Vagina (tissue), 2 donors: ENCODE results near the gene C1orf174. TPM values are rescaled to one million over a fixed set of nuclear protein-coding genes. Genes with fewer than 3 reads are reported as not detected.

Experiments
- DNase-seq, 2 donors: peaks; one replicate each; pipeline ENCODE4 v3.0.0-alpha.2; 2017; ENCODE audit errors: extremely low spot score in 2 of 2
- H3K27ac ChIP-seq: fragments of 200-600 bp; sonication (generic); one replicate; pipeline ENCODE4 v1.5.1; 2019
- H3K27me3 ChIP-seq: fragments of 200-600 bp; sonication (generic); one replicate; pipeline ENCODE4 v1.5.1; 2019
- H3K36me3 ChIP-seq, 2 donors: fragments of 200-600 bp; sonication (generic); one replicate each; pipeline ENCODE4 v1.5.1; 2017 to 2019
- H3K4me1 ChIP-seq: fragments of 200-600 bp; sonication (generic); one replicate; pipeline ENCODE4 v1.5.1; 2019
- H3K4me3 ChIP-seq, 2 donors: fragments of 200-600 bp; sonication (generic); 1 replicate in 1 of 2; 2 replicates in 1 of 2; pipeline ENCODE4 v1.5.1; 2016 to 2019
- H3K9me3 ChIP-seq: fragments of 200-600 bp; sonication (generic); one replicate; pipeline ENCODE4 v1.5.1; 2019
- POLR2A ChIP-seq, 2 donors: fragments of 450-650 bp; IDR thresholded peaks; one replicate each; pipeline ENCODE4 v1.6.1; 2017; ENCODE audit warnings: antibody characterized with exemption in 2 of 2, mild to moderate bottlenecking in 2 of 2, moderate library complexity in 2 of 2
- POLR2AphosphoS5 ChIP-seq, 2 donors: sonication (generic); formaldehyde crosslinking; IDR thresholded peaks; one replicate each; pipeline ENCODE4 v1.9.0; 2017; ENCODE audit warnings: antibody characterized with exemption in 2 of 2, mild to moderate bottlenecking in 2 of 2, low read depth in 1 of 2; ENCODE audit not compliant: insufficient read depth in 1 of 2
- intact Hi-C: fragments of 100-400 bp; cut with DNase I; formaldehyde crosslinking; loops from one replicate; pipeline ENCODE4 v1.15.1; 2023
- total RNA-seq: library from RNA; depleted of rRNA; stranded (reverse); fragments of >200 nt; gene quantifications from one replicate; pipeline ENCODE4 v1.2.3, GENCODE V29; 2016
- TF ChIP-seq, protein P1 (sequence below), 3 experiments: fragments of 450-650 bp in 2 of 3; fragments of 200-600 bp in 1 of 3; sonication (generic) in 1 of 3; IDR thresholded peaks; one replicate each; pipeline ENCODE4 v1.5.1; 2017 to 2019; ENCODE audit warnings: antibody characterized with exemption in 3 of 3, mild to moderate bottlenecking in 2 of 3, moderate library complexity in 2 of 3

C1orf174 gene
- total RNA-seq, 1 donor from 2014 or later: 19.4 TPM

DNA sequence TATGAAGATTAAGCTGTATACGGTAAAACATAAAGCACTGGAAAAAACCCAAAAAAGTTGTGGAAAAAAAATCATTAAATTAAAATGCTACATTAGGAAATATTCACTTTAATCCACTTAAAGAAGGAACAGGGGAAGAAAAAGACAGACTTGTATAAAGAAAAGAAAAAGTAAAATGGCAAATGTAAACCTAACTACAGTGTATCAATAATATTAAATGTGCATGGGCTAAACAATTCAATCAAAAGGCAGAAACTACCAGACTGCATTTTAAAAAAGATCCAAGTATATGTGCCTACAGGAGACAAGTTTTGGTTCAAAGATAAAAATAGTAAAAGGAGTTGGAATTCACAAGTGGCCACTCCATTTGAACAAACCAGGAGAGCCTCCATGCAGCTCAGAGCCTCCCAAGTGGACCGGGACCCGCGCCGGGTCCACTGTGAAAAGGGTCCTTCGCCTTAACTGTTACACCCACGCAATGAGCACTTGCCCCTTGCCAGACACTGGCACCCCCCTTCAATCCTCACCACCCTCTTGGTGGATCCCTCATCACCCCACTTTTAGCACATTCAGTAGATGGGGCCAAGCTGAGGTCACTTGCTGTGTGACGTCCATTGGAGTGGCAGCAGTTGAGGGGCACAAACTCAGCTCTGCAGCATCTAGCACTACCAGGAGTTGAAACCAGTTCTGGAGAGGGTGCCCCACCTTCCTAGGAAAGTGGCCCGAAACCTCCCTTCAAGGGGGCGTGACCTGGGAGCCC, 898 bp downstream of the C1orf174 start:
- TF ChIP-seq POLR2A (IDR thresholded peaks at IDR 0.05): no peak
- TF ChIP-seq, protein P1, sequence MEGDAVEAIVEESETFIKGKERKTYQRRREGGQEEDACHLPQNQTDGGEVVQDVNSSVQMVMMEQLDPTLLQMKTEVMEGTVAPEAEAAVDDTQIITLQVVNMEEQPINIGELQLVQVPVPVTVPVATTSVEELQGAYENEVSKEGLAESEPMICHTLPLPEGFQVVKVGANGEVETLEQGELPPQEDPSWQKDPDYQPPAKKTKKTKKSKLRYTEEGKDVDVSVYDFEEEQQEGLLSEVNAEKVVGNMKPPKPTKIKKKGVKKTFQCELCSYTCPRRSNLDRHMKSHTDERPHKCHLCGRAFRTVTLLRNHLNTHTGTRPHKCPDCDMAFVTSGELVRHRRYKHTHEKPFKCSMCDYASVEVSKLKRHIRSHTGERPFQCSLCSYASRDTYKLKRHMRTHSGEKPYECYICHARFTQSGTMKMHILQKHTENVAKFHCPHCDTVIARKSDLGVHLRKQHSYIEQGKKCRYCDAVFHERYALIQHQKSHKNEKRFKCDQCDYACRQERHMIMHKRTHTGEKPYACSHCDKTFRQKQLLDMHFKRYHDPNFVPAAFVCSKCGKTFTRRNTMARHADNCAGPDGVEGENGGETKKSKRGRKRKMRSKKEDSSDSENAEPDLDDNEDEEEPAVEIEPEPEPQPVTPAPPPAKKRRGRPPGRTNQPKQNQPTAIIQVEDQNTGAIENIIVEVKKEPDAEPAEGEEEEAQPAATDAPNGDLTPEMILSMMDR (IDR thresholded peaks at IDR 0.05): no peak
- TF ChIP-seq POLR2AphosphoS5 (IDR thresholded peaks at IDR 0.05; ENCODE audit: insufficient read depth in 1 of 2, low read depth in 1 of 2): no peak

GRCh38 chr1:3898475-3898735, 1.7 kb downstream of the C1orf174 start:
- H3K27me3 ChIP-seq: no peaks in the 10 kb centered on the region
- TF ChIP-seq, protein P1 (IDR thresholded peaks at IDR 0.05): no peak
- no peak for TF ChIP-seq POLR2AphosphoS5 (IDR thresholded peaks at IDR 0.05; ENCODE audit: insufficient read depth in 1 of 2, low read depth in 1 of 2)
- no peak for TF ChIP-seq POLR2A (IDR thresholded peaks at IDR 0.05)
- H3K4me3 ChIP-seq: no peak overlapping the region
- H3K9me3 ChIP-seq: peaks cover 7% of the 10 kb centered on the region
- peaks cover 11% of the 10 kb centered on the region for H3K4me1 ChIP-seq
- H3K36me3 ChIP-seq: peaks cover 0 to 12% of the 10 kb centered on the region in 2 donors
- H3K27ac ChIP-seq: no peak overlapping the region
- intact Hi-C loops: no loop called here
- no peak for DNase-seq

More for the DNA sequence above, 898 bp downstream of the C1orf174 start:
- peaks cover 7% of the 10 kb centered on the region for H3K9me3 ChIP-seq
- H3K27ac ChIP-seq: peak overlapping the region; percentile 97
- H3K4me1 ChIP-seq: peaks cover 11% of the 10 kb centered on the region
- H3K27me3 ChIP-seq: no peaks in the 10 kb centered on the region
- DNase-seq: no peak
- intact Hi-C loops: no loop called here
- H3K36me3 ChIP-seq: peaks cover 0 to 12% of the 10 kb centered on the region in 2 donors
- peak overlapping the region; percentile 87 to 95 for H3K4me3 ChIP-seq

- peaks cover 11% of the 10 kb centered on the region for H3K4me1 ChIP-seq
Observed at GRCh38 chr1:3896396-3897000, 3.6 kb downstream of the C1orf174 start.

DNA sequence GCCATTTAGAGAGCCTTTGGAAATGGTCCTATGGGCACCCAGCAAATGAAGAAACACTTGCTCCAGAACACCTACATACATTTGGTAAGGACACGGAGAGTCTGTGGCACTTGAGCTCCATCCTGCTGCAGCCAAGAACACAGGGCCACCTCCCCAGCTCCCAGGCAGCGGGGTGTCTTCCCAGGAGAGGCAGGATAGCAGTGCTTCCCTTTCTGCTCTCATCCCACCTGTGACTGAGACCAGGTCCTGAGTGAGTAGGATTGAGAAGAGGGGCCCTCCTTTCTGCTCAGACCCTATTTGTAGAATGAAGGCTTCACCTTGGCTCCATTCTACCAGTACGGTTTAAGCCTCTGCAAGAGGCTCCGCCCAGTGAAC, 4.1 kb downstream of the C1orf174 start:
- intact Hi-C loops: no loop called here
- no peak for DNase-seq
- TF ChIP-seq POLR2A (IDR thresholded peaks at IDR 0.05): no peak
- TF ChIP-seq, protein P1 (IDR thresholded peaks at IDR 0.05): no peak
- no peak for TF ChIP-seq POLR2AphosphoS5 (IDR thresholded peaks at IDR 0.05; ENCODE audit: insufficient read depth in 1 of 2, low read depth in 1 of 2)
- Histone ChIP-seq H3K36me3 (peaks cover 0 to 12% of the 10 kb centered on the region in 2 donors), H3K27me3 (no peaks in the 10 kb centered on the region), H3K4me1 (peaks cover 11% of the 10 kb centered on the region), H3K4me3 (no peak overlapping the region), H3K27ac (no peak overlapping the region), H3K9me3 (peaks cover 7% of the 10 kb centered on the region)

More at GRCh38 chr1:3896396-3897000, 3.6 kb downstream of the C1orf174 start:
- H3K4me3 ChIP-seq: no peak overlapping the region
- peaks cover 7% of the 10 kb centered on the region for H3K9me3 ChIP-seq
- TF ChIP-seq, protein P1 (IDR thresholded peaks at IDR 0.05): no peak
- TF ChIP-seq POLR2AphosphoS5 (IDR thresholded peaks at IDR 0.05; ENCODE audit: insufficient read depth in 1 of 2, low read depth in 1 of 2) (no peak), POLR2A (IDR thresholded peaks at IDR 0.05) (no peak)
- no peak overlapping the region for H3K27ac ChIP-seq
- intact Hi-C loops: no loop called here
- H3K27me3 ChIP-seq: no peaks in the 10 kb centered on the region
- H3K36me3 ChIP-seq: peaks cover 0 to 12% of the 10 kb centered on the region in 2 donors
- DNase-seq: no peak
